Right lobe of liver (tissue), 6 donors: Measurements from ENCODE around the gene ADTRP. TPM values are rescaled to one million over a fixed set of nuclear protein-coding genes. Genes with fewer than 3 reads are reported as not detected.
A peak's percentile ranks its signal among the peaks of the same experiment; 100 is the strongest.

Experiments used
- ATAC-seq, 4 donors: fragments of 200-7000 bp; cut with Tn5 transposase; one replicate each; pipeline ENCODE4 v1.9.1; 2020; ENCODE audit warnings: mild to moderate bottlenecking in 4 of 4, moderate library complexity in 4 of 4
- DNase-seq, 3 donors: peaks; one replicate each; pipeline ENCODE4 v3.0.0-alpha.2; 2020
- H3K27ac ChIP-seq, 3 donors: fragments of 200-600 bp; one replicate each; pipeline ENCODE4 v1.8.0; 2022
- H3K27me3 ChIP-seq, 2 donors: fragments of 200-600 bp; one replicate each; pipeline ENCODE4 v1.8.0; 2022
- H3K36me3 ChIP-seq, 4 donors: fragments of 200-600 bp; sonication (generic) in 1 of 4; one replicate each; pipeline versions ENCODE4 v1.5.1 to v1.8.0; 2017 to 2022; ENCODE audit warnings: control low read depth in 1 of 4
- H3K4me1 ChIP-seq, 4 donors: fragments of 200-600 bp; sonication (generic) in 1 of 4; one replicate each; pipeline versions ENCODE4 v1.5.1 to v1.8.0; 2017 to 2022; ENCODE audit warnings: control low read depth in 1 of 4
- H3K4me3 ChIP-seq, 3 donors: fragments of 200-600 bp; one replicate each; pipeline ENCODE4 v1.8.0; 2022
- H3K9me3 ChIP-seq, 4 donors: fragments of 200-600 bp; sonication (generic) in 1 of 4; one replicate each; pipeline versions ENCODE4 v1.5.1 to v1.8.0; 2017 to 2022; ENCODE audit warnings: control low read depth in 1 of 4
- CTCF ChIP-seq, 4 donors: fragments of 200-600 bp in 3 of 4; fragments of 450-650 bp in 1 of 4; IDR thresholded peaks; one replicate each; pipeline versions ENCODE4 v1.5.1 to v1.8.0; 2016 to 2022; ENCODE audit warnings: antibody characterized with exemption in 4 of 4, mild to moderate bottlenecking in 2 of 4
- POLR2A ChIP-seq: fragments of 450-650 bp; IDR thresholded peaks from one replicate; pipeline ENCODE4 v1.6.1; 2017; ENCODE audit warnings: antibody characterized with exemption, mild to moderate bottlenecking
- WGBS: methylation state at CpG from one replicate; pipeline ENCODE4 v1.1.6; 2018; ENCODE audit warnings: low coverage, low lambda C conversion rate; ENCODE audit not compliant: insufficient coverage; ENCODE audit errors: missing lambda C conversion rate; 5-methylcytosine and 5-hydroxymethylcytosine counted together
- intact Hi-C, 2 donors: fragments of 100-400 bp; cut with DNase I; formaldehyde crosslinking; loops; one replicate each; pipeline versions ENCODE4 v1.11.2 to v1.14.1; 2022
- total RNA-seq, 6 experiments: library from RNA; depleted of rRNA in 2 of 6; stranded (reverse); fragments of >200 nt in 2 of 6; fragmentation: NEBNext Ultra II Directional in 3 of 6; extraction: Animal tissue kit (Norgen Biotek cat#: 25700) in 3 of 6; gene quantifications; one replicate each; pipeline versions ENCODE4 v1.1.0 to v1.2.4, GENCODE V29; 2016 to 2023
- donor health status: DM: no; HTN: yes; CAD: no.
- donor health status: DM: no; HTN: no; CAD: no.
- donor health status: DM: no; HTN: no; CAD: no.
- donor health status: DM: no; HTN: yes; CAD: no.
- donor health status: DM: no; HTN: yes; CAD: no.

Gene ADTRP
- total RNA-seq, 6 experiments from 2014 or later = 0.46 to 1.9 (median 0.92) TPM; not detected in 1

- Histone ChIP-seq H3K27me3 (no peaks in the 10 kb centered on the region), H3K9me3 (no peaks in the 10 kb centered on the region), H3K27ac (no peak overlapping the region), H3K4me3 (no peak overlapping the region), H3K36me3 (no peaks in the 10 kb centered on the region), H3K4me1 (no peaks in the 10 kb centered on the region)
- intact Hi-C loops = no loop called here
- TF ChIP-seq POLR2A (no peak), CTCF (IDR thresholded peaks at IDR 0.05) (no peak)
- WGBS = 80% methylated on average over 6 of the region's 6 CpGs
- DNase-seq = no peak
- ATAC-seq = no peak
These were observed 77.0 kb downstream of the ADTRP start for GRCh38 chr6:11701573-11701972.

- WGBS = 95% methylated on average over 2 of the region's 2 CpGs
- intact Hi-C loops = no loop called here
- peak in 3 of 4 donors; percentile 56 to 65 (median 64) for ATAC-seq
These were observed 78.4 kb downstream of the ADTRP start for GRCh38 chr6:11700118-11700718.

GRCh38 chr6:11699576-11699975 is 79.0 kb downstream of the ADTRP start:
- no peaks in the 10 kb centered on the region for H3K9me3 ChIP-seq
- intact Hi-C loops = no loop called here

More at GRCh38 chr6:11700118-11700718, 78.4 kb downstream of the ADTRP start:
- no peaks in the 10 kb centered on the region for H3K36me3 ChIP-seq
- H3K9me3 ChIP-seq = no peaks in the 10 kb centered on the region
- H3K27ac ChIP-seq = no peak overlapping the region
- H3K4me3 ChIP-seq = no peak overlapping the region
- TF ChIP-seq CTCF (IDR thresholded peaks at IDR 0.05) = peak; percentile 40 to 57 (median 46)
- no peak for TF ChIP-seq POLR2A
- DNase-seq = no peak
- H3K4me1 ChIP-seq = no peaks in the 10 kb centered on the region
- H3K27me3 ChIP-seq = no peaks in the 10 kb centered on the region

GRCh38 chr6:11692451-11693376 is 85.9 kb downstream of the ADTRP start:
- Histone ChIP-seq H3K4me3 (no peak overlapping the region), H3K27me3 (no peaks in the 10 kb centered on the region), H3K9me3 (no peaks in the 10 kb centered on the region), H3K36me3 (no peaks in the 10 kb centered on the region), H3K27ac (no peak overlapping the region), H3K4me1 (no peaks in the 10 kb centered on the region)
- intact Hi-C loops = no loop called here
- DNase-seq (no peak), ATAC-seq (no peak)
- TF ChIP-seq CTCF (IDR thresholded peaks at IDR 0.05) (no peak), POLR2A (no peak)
- 69% methylated on average over 3 of the region's 4 CpGs for WGBS

More at GRCh38 chr6:11699576-11699975, 79.0 kb downstream of the ADTRP start:
- 13% methylated on average over 1 of the region's 1 CpG for WGBS
- TF ChIP-seq POLR2A (no peak), CTCF (IDR thresholded peaks at IDR 0.05) (no peak)
- Histone ChIP-seq H3K36me3 (no peaks in the 10 kb centered on the region), H3K4me3 (no peak overlapping the region), H3K27ac (no peak overlapping the region), H3K27me3 (no peaks in the 10 kb centered on the region), H3K4me1 (no peaks in the 10 kb centered on the region)
- DNase-seq (no peak), ATAC-seq (peak in 1 of 4 donors; percentile 35)
